Measurements from ENCODE around the gene ELL2.
"Not testable (repeated sequence)": the region's sequence is repeated elsewhere in the genome, so short reads cannot be mapped to it uniquely, and the experiment has no call there.

ELL2 gene

DNA sequence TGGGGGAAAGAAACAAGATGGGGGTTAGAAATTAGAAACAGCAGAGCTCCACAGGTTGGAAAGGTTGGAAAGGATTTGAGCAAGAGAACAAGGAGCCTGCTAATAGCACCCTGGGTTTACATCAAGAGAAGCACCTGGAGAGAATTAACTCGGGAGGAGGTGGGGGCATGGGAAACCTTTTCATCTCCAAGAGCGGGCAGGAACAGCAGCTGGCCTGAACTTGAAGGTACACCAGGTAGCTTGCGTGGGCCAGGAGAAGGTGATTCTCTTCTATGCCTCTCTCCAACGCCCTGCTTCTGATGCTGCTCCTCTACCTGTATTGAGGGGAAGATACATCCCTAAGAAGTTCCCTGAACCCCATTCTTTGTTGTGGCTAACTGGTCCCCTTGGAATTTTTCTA is 102.0 kb downstream of the ELL2 start:
- no peak for DNase-seq (ENCODE audit: low read depth)

DNA sequence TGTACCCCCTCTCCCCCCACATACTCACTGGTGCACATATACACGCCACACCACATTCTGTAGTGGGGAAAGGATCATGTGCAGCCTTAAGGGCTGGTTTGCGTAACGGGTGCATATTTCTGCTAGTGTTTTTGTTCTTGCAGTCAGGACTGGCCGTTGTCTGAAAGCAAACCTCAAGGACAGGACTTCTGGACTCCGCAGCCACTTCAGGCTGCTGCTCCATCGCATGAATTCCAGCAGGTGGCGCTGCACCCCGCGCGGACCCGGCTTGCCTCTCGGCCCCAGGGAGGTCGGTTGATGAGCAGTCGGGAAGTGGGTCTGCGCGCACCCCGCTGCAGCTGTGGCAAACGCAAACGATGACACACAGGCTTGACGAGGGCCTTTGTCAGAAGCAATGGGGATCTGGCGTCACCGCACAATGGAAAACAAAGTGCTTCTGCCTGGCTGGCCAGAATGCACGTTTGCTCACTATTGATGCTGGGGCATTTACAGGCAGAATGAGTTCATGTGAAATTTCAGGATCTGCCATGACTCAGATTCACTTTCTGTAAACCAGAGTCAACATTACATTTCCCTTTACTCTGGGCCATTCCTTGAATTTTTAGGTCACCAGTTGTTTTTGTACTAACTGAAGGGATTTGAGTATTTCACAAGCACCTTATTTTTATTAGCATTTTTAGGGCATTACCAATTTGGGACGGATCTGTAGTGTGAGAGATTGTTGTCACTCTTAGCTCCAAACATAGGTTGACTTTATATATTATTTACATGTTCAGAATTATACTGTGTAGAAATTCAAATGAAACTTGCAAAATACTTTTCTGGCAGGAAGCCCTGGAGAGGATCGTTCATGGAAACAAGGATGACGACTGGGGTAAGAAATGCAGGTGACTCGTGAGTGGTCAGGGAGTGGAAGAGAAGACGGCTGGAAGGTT is 102.7 kb downstream of the ELL2 start:
- peak; percentile 91 for DNase-seq (ENCODE audit: low read depth)

DNA sequence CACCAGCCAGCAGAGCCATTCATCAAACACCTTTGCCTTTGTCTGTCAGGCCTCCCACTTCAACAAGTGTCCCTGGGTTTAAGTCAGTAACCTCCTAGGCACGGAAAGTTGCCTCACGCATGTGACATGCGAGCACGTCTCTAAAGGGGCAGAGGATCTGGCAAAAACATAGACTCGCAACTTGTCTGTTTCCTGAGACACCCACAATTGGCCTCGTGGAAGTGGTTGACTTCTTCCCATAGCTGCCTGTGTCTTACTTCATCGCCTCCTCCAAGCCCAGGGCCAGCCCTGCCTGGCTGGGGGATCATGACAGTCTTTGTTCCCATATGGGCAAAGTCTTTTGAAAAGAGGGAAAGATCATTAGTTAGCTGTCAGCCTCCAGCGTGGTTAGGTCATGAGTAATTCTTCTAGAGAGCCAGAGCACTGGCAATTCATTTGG is 103.6 kb downstream of the ELL2 start:
- DNase-seq (ENCODE audit: low read depth) = no peak

DNA sequence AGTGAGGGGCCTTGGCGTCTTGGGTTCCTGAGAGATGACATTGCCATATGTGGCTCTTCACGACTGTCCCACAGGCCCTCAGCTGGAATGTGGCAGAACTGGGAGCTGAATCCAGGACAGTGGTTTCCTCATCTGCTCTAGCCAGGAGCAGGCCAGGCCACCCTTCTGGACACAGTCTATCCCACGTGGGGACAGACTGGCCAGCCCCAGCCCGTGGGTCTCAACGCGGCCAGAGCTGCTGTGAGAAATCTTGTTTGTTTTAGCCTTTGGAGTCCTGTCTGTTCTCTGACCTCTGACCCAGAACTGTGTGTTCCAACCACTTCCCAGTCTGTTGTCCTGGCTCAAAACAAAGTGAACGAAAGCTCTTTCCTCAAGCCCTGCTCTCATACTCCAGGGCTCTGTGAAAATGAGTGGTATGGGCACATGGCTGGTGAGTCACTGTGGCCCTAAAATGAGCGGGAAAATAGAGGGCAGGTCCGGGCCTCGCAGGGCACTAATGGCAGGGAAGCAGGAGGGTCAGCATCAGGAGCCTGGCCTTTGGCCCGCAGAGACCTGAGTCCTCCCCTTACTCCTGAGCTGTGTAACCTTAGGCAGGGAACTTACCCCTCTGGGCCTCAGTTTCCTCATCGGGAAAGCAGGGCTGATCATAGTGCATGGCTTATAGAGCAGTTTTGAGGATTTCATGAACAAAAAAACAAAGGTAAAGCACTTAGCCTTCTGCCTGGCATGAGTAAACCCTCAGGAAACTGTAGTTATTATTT is 104.3 kb downstream of the ELL2 start:
- no peak for DNase-seq (ENCODE audit: low read depth)

- DNase-seq (ENCODE audit: low read depth) = no peak
Measured at GRCh38 chr5:95856501-95856981, 105.1 kb downstream of the ELL2 start.

DNA sequence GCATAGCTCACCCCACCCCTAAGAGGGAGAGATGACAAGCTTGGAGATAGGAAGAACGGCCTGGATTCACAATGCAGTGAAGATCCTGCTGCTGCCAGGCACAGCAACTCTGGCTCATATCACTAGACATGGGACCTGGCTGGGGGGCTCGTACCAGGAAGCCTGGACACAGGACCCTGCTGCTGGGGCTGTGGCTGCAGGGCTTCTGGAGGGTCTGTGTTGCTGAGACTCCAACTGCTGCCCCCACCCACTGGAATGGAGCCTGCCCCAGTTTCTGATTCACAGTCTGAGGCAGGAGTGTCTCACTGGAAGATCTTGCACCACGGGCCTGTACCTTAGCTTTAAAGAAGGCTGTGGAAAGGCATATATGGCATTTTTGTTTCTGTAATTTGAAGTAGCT is 108.2 kb downstream of the ELL2 start:
- DNase-seq (ENCODE audit: low read depth) = no peak

- DNase-seq (ENCODE audit: low read depth) = no peak
Measured at GRCh38 chr5:95852567-95852966, 109.1 kb downstream of the ELL2 start.

DNA sequence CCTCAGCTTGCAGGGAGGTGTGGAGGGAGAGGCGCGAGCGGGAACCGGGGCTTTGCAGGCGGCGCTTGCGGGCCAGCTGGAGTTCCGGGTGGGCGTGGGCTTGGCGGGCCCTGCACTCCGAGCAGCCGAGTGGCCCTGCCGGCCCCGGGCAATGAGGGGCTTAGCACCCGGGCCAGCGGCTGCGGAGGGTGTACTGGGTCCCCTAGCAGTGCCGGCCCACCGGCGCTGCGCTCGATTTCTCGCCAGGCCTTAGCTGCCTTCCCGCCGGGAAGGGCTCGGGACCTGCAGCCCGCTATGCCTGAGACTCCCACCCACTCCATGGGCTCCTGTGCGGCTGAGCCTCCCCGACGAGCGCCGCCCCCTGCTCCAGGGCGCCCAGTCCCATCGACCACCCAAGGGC is 110.5 kb downstream of the ELL2 start:
- DNase-seq (ENCODE audit: low read depth) = not testable (repeated sequence)

DNA sequence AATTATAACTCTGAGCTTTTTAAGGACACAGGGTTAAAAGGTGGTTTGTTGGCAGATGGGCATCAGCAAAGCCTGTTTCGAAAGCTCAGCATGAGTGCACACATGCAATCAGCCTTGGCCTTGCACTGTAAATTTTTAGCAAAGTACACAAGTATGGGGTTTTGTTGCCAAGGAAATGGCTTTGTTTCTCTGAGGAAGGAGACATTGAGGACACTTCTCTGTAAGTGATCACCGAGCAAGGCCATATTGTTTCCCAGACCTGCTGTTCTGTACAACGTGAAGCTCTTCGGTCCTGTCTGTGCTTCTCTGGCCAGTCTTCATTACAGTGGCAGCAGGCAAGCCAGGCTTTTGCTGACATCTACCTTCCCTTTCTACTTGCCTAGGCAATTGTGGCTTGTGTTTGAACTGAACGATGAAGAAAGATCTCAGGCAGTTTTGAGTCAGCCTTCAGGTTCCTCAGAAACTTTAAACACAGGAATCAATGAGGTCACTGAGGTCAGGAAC is 111.2 kb downstream of the ELL2 start:
- DNase-seq (ENCODE audit: low read depth) = no peak

- DNase-seq (ENCODE audit: low read depth) = no peak
Measured at GRCh38 chr5:95848701-95849100, 113.0 kb downstream of the ELL2 start.

- no peak for DNase-seq (ENCODE audit: low read depth)
Measured at GRCh38 chr5:95847261-95847592, 114.4 kb downstream of the ELL2 start.

DNA sequence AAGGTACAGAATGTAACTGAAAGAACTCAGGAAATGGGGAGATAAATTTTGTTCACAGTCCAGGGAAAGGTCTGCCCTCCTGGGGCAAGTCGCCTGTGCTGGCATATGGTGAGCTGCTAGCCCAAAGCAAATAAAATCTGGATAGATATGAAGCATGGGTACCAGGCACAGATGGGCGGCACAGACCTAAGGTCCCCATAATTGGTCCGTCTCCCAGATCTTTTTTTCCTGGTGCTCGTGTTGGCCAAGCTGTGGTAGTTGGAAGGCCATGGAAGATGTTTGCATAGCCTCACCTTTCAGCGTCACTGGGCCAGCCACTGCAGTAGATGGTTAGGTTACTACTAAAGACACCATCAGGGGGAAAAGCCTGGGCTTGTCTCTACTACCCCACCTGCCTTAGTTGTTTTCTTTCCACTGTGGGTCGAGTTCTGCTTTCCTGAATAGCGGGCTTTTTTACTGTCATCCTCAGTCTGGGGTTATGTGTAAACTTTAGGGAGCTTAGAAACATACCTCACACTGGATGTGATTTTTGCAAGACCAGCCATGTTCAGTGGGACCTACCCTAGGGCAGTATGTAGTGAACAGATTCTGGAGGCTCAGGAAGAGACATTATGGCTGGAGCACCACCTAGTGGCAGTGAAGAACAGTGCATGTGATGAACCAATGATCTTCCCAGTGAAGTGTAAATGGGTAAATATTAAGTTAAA is 114.9 kb downstream of the ELL2 start:
- DNase-seq (ENCODE audit: low read depth) = peak; percentile 60

DNA sequence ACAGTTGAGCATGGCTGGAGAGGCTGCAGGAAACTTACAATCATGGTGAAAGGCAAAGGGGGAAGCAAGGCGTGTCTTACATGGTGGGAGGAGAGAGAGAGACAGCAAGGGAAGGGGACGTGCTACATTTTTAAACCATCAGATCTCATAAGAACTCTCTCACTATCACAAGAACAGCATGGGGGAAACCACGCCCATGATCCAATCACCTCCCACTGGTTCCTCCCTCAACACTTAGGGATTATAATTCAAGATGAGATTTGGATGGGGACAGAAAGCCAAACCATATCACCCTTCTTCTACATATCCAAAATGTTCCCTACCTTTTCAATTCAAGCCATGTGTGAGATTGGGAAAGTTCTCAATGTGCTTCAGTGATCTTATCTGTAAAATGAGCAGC is 116.3 kb downstream of the ELL2 start:
- DNase-seq (ENCODE audit: low read depth) = no peak

GRCh38 chr5:95843733-95844223 is 117.9 kb downstream of the ELL2 start:
- DNase-seq (ENCODE audit: low read depth) = no peak

- DNase-seq (ENCODE audit: low read depth) = peak; percentile 53
Measured at GRCh38 chr5:95842854-95843544, 118.7 kb downstream of the ELL2 start.

DNA sequence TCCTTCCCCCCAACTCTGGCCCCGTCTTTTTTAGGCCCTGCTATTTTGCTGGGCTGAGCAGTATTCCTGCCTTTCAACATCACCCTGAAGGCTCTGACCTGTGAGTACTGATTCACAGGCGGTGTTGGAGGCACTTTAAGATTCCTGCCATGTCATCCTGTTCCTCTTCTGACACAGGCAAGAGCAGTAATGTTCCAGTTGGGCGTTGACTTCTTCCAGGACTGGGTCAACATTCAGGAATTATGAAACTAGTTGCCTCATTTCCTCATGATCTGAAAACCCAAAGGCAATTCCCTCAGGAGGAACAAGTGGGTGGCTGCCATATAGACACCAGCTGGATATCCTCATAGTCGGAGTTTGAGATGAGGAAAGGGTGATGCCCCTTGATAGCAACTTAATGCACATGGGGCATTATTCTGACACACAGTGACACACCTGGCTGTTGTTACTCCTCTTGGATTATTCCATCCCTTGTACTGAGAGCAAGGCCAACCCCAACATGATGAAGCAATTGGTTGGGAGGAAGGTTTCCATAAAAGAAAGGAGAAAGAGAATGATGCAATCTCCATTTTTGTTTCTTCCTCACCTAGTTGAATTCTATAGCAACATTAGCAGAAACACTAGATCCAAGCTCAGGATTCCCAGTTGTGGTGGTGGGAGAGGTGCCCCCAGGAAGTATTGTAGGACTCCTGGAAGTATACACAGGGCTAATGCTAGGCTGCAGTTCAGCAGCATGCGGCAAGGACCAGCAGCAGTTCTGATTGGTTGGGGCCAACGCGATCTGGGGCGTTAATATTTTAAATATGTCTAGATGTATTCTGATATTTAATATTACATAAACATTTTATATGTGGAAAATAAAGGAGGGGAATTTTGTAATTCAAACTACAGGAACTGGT is 119.5 kb downstream of the ELL2 start:
- DNase-seq (ENCODE audit: low read depth) = no peak

DNA sequence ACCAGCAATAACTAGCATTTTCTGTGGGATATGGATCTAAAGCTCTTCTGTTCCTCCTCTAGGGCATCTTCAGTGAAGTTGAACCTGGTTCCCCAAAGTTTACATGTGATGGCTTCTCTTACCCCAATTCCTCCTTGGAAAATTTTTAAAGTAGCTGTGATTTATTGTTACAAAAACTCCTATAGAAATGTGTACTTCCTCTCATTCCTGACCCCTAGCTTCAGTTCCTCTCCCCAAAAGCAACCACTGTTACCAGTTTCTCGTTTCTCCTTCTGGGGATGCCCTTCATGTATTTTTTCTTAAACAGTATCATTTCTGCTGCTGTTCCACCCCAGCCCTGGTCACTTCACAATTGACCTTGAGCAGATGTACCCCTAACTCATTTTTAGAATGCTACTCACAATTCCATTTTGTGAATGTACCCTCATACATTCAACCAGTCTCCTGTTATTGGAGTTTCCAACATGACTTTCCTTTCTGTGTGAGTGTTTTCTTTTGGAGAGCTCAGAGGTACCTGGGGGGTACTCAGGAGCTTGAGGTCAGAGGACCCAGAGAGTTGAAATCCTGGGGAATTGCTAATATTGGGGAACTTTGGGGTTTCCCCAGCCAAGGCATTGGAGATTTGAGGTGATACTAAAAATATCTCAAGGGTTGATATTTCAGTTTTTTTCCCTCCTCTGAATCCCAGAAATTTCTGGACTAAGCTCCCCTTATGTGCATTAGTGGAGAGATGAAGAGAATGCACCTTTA is 120.5 kb downstream of the ELL2 start:
- DNase-seq (ENCODE audit: low read depth) = no peak

- no peak for DNase-seq (ENCODE audit: low read depth)
Measured at GRCh38 chr5:95839658-95840057, 122.0 kb downstream of the ELL2 start.

DNA sequence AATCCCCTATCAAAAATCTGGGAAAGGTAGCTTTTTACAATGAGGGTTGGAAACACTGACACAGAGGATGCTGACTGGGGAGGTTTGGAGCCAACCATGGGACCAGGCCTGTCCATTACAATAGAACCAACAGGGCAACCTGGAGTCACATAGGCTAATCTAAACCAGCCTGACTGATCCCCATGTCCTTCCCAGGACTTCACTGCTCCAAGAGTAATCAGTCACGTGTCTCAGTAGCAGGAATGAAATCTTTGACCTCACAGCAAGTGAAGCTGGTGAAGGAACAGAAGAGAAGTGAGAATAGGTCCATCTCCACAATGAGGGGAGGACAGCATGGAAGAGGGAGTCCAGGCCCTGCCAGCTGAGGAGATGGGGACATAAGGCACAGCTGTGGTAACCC is 123.1 kb downstream of the ELL2 start:
- DNase-seq (ENCODE audit: low read depth) = no peak

All from activated T-cell treated with anti-CD3 and anti-CD28 coated beads for 24 hours (primary cell).